Body of pancreas (tissue), 4 donors: ENCODE results near the gene AZGP1.

Source experiments
- CTCF ChIP-seq, 7 experiments: fragments of 450-650 bp in 4 of 7; fragments of 200-600 bp in 3 of 7; sonication (generic) in 3 of 7; IDR thresholded peaks; one replicate each; pipeline ENCODE4 v1.5.1; 2016 to 2019; ENCODE audit warnings: antibody characterized with exemption in 7 of 7
- POLR2A ChIP-seq, 3 donors: fragments of 450-650 bp; IDR thresholded peaks; one replicate each; pipeline ENCODE4 v1.6.1; 2016; ENCODE audit warnings: antibody characterized with exemption in 3 of 3, mild to moderate bottlenecking in 2 of 3

GRCh38 chr7:100007887-100008286 lies 32.1 kb upstream of the AZGP1 start:
- TF ChIP-seq POLR2A (IDR thresholded peaks at IDR 0.05) (no peak), CTCF (IDR thresholded peaks at IDR 0.05) (no peak)
